Stimulated activated CD8-positive, alpha-beta memory T cell treated with anti-CD3 and anti-CD28 coated beads, Interleukin-15, amount 100 ng/mL, for 1 hour (primary cell): ENCODE measurements around the gene KRT32.
"Not testable (repeated sequence)": the region's sequence is repeated elsewhere in the genome, so short reads cannot be mapped to it uniquely, and the experiment has no call there.

Experiments used
- DNase-seq: peaks from one replicate; pipeline ENCODE4 v3.0.0-alpha.2; 2020; ENCODE audit warnings: low read depth

KRT32 gene

GRCh38 chr17:41464173-41464572 lies 3.0 kb downstream of the KRT32 start:
- no peak for DNase-seq

GRCh38 chr17:41463746-41464145 lies 3.4 kb downstream of the KRT32 start:
- no peak for DNase-seq

- DNase-seq: no peak
Observed at GRCh38 chr17:41462705-41463104, 4.5 kb downstream of the KRT32 start.

- no peak for DNase-seq
Observed at GRCh38 chr17:41457676-41458075, 9.5 kb downstream of the KRT32 start.

GRCh38 chr17:41456204-41456603 lies 11.0 kb downstream of the KRT32 start:
- DNase-seq: no peak

GRCh38 chr17:41455236-41455635 lies 11.9 kb downstream of the KRT32 start:
- no peak for DNase-seq

GRCh38 chr17:41453066-41453465 lies 14.1 kb downstream of the KRT32 start:
- DNase-seq: no peak

GRCh38 chr17:41452281-41452680 lies 14.9 kb downstream of the KRT32 start:
- DNase-seq: no peak

- DNase-seq: no peak
Observed at GRCh38 chr17:41451154-41451728, 15.9 kb downstream of the KRT32 start.

GRCh38 chr17:41449008-41449407 lies 18.2 kb downstream of the KRT32 start:
- no peak for DNase-seq

- no peak for DNase-seq
Observed at GRCh38 chr17:41448506-41448905, 18.7 kb downstream of the KRT32 start.

GRCh38 chr17:41446806-41447205 lies 20.4 kb downstream of the KRT32 start:
- DNase-seq: no peak

GRCh38 chr17:41444640-41445039 lies 22.5 kb downstream of the KRT32 start:
- no peak for DNase-seq

GRCh38 chr17:41444186-41444585 lies 23.0 kb downstream of the KRT32 start:
- DNase-seq: no peak

GRCh38 chr17:41442739-41443138 lies 24.4 kb downstream of the KRT32 start:
- DNase-seq: no peak

GRCh38 chr17:41440531-41441033 lies 26.6 kb downstream of the KRT32 start, which contains the start of gene KRT38:
TSS of gene KRT38 (minus strand) at chr17:41440983. CDS start at chr17:41440921, 62 bp downstream.
- no peak for DNase-seq

GRCh38 chr17:41439375-41439774 lies 27.8 kb downstream of the KRT32 start:
- DNase-seq: no peak

- no peak for DNase-seq
Observed at GRCh38 chr17:41437769-41438168, 29.4 kb downstream of the KRT32 start.

GRCh38 chr17:41437254-41437653 lies 29.9 kb downstream of the KRT32 start:
- DNase-seq: no peak

GRCh38 chr17:41434415-41434814 lies 32.8 kb downstream of the KRT32 start:
- no peak for DNase-seq

- DNase-seq: no peak
Observed at GRCh38 chr17:41434005-41434404, 33.2 kb downstream of the KRT32 start.

- no peak for DNase-seq
Observed at GRCh38 chr17:41433586-41433985, 33.6 kb downstream of the KRT32 start.

GRCh38 chr17:41430376-41430775 lies 36.8 kb downstream of the KRT32 start:
- not testable (repeated sequence) for DNase-seq

- DNase-seq: no peak
Observed at GRCh38 chr17:41429667-41430066, 37.5 kb downstream of the KRT32 start.
